DMS153 (cell line): ENCODE results near the gene ABI1.
"Not testable (repeated sequence)": the region's sequence is repeated elsewhere in the genome, so short reads cannot be mapped to it uniquely, and the experiment has no call there.

Experiments
- DNase-seq: peaks from one replicate; lab custom pipeline; 2025; lab: John Stamatoyannopoulos, UW

The ABI1 gene

DNA sequence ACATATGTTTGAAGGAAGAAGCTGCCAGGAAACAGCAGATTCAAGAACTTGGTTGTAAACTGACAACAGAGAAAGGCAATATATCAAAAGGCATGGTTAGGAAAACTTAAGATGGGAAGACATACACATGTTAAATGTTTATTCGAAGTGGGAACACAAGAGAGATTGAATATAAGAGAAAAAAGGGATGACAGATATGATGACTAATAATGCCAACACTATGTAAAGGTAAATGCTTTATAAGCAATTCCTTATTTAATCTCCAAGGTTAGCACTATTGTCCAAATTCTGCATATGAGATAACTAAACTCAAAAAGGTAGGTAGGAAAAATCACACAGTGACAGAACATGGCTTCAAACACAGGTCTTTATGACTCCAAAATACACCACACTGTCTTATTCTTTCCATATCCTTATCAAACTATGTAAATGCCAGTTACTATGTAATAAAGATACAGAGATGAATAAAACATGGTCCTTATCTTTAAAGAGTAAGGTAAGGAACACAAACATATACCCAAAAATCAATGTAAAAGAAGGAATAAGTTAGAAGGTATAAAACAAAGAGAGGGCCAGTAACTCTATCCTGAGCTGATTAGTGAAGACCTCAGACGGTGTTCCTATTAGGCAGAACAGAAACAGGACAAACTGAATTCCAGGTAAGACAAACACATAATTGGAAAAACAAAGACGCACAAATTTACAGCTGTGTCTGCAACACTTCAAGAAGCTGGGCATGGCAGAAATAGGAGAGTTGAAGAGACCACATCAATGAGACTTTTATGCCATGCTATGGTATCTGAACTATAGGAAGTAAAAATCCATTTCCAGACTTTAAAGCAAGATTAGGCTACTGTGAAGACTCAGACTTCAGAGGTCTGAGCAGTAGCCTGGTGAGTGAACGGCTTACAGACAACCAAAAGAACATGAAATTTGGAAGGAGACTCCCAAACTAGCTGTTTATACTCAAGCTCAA lies 56.1 kb downstream of the ABI1 start:
- DNase-seq: no peak

DNA sequence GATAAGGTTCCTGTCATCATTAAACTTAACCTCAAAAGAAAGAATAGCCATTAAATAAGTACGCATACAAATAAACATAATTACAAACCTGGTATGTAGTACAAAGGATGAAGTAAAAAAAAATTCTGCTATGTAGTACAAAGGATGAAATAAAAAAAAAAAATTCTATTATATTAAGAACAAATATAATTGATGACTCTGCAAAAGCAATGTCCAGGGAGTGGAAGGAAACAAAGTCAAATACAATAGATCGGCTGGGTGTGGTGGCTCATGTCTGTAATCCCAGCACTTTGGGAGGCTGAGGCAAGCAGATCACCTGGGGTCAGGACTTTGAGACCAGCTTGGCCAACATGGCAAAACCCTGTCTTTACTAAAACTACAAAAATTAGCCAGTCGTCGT lies 56.9 kb downstream of the ABI1 start:
- no peak for DNase-seq

DNA sequence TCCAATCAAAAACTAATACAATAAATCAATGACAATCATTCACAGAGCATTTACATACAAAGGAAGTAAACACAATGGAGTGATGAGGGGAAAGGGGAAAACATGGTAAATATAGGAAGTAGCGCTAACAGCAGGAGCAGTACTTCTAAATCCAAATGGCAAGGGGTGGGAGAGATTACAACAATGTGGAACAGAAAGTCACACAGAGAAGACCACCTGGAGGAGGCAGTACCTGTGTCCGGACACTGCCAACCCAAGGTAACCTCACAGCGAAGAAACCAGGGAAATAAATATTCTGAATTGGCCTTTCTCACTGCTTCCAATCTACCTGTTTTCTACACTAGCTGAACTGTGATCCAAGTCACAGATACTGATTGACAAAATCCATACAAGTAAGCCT lies 58.2 kb downstream of the ABI1 start:
- no peak for DNase-seq

- DNase-seq: no peak
Observed at GRCh38 chr10:26801831-26802230, 58.9 kb downstream of the ABI1 start.

DNA sequence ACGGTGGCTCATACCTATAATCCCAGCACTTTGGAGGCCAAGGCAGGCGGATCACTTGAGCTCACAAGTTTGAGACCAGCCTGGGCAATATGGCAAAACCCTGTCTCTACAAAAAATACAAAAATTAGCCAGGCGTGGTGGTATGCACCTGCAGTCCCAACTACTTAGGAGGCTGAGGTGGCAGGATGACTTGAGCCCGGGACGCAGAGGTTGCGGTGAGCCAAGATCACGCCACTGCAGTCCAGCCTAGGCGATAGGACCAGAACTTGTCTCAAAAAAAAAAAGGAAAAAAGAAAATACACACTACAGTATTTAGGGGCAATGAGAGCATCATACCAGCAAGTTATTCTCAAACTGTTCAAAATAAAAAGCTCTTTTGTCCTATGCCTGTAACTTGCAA lies 59.5 kb downstream of the ABI1 start:
- no peak for DNase-seq

- no peak for DNase-seq
Observed at GRCh38 chr10:26800468-26800867, 60.3 kb downstream of the ABI1 start.

- DNase-seq: no peak
Observed at GRCh38 chr10:26799342-26799741, 61.4 kb downstream of the ABI1 start.

- no peak for DNase-seq
Observed at GRCh38 chr10:26798298-26798697, 62.5 kb downstream of the ABI1 start.

- DNase-seq: no peak
Observed at GRCh38 chr10:26797340-26797739, 63.4 kb downstream of the ABI1 start.

DNA sequence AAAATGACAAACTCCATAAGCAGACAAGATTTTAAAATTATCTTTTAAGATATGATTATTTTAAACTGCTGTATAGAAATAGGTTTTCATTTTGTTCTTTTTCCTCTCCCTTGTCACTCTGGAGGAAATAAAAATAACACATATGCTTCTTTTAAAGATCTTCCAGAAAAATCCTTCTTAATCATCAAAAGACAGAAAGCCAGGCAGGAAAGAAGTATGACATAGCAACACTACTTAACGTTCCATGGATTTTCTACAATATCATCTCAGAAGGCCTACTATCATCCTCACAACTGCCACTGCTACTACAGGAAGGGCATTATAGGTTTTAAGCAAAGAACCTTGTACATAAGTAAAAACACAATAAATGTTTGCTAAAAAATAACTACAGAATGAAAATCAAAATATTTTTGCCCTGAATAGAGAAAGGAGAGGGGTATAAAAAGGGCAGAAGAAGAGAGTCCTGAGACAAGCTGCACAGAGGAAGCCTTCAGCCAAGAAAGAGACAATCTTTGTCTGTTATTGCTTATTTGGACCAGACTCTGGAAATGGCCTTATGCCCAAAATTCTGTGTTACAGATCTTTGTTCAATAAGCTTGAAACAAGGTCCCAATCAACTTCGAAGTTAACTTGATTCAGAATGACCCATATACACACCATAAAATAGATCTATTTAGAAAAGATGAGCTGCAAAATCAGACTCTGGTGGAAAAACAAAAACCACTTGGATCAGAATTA lies 67.8 kb downstream of the ABI1 start:
- no peak for DNase-seq

DNA sequence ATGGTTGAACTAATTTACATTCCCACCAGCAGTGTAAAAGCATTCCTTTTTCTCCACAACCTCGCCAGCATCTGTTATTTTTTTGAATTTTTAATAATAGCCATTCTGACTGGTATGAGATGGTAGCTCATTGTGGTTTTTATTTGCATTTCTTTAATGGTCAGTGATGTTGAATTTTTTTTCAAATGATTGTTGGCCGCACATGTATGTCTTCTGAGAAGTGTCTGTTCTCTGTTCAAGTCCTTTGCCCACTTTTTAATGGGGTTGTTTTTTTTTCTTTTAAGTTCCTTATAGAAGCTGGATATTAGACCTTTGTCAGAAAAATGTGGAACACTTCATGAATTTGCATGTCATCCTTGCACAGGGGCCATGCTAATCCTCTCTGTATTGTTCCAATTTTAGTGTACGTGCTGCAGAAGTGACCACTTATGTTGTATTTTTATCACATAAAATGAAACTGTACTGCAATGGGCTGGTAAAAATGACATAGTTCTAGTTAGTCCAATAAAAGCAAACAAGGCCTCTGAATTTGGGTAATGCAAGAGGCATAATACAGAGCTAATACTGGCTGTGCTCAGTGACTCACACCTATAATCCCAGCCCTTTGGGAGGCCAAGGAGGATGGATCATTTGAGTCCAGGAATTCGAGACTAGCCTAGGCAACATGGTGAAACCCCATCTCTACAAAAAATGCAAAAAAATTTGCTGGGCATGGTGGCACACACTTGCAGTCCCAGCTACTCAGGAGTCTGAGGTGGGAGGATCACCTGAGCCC lies 70.3 kb downstream of the ABI1 start:
- DNase-seq: no peak

DNA sequence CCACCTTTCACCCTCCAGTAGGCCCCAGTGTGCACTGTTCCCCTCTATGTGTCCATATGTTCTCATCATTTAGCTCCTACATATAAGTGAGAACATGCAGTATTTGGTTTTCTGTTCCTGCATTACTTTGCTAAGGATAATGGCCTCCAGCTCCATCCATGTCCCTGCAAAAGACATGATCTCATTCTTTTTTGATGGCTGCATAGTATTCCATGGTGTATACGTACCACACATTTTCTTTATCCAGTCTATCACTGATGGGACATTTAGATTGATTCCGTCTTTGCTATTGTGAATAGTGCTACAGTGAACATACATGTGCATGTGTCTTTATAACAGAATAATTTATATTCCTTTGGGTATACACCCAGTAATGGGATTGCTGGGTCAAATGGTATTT lies 71.0 kb downstream of the ABI1 start:
- DNase-seq: not testable (repeated sequence)

- DNase-seq: no peak
Observed at GRCh38 chr10:26787362-26787761, 73.4 kb downstream of the ABI1 start.

DNA sequence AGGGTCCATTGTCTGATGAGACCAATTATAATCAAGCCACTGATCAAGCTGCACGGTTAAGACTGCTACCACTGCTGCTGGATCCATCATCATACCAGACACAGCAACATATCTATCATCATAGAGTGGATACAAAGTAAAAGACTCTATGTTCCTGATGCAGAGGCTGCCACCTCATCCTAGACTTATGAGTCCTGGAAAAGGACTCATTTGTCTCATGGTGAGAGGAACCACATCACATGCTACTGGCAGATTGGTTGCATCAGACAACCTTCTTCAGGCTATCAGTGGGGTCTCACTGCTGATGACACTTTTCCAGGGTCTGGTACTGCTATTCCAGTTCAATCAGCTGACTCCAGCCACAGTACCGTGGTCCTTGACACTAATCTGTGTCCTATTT lies 79.0 kb downstream of the ABI1 start:
- DNase-seq: no peak

- no peak for DNase-seq
Observed at GRCh38 chr10:26780793-26781601, 79.8 kb downstream of the ABI1 start.

- DNase-seq: no peak
Observed at GRCh38 chr10:26780106-26780792, 80.5 kb downstream of the ABI1 start.

- DNase-seq: no peak
Observed at GRCh38 chr10:26779176-26779860, 81.4 kb downstream of the ABI1 start.

- DNase-seq: no peak
Observed at GRCh38 chr10:26777686-26778085, 83.1 kb downstream of the ABI1 start.

GRCh38 chr10:26776258-26776657 lies 84.5 kb downstream of the ABI1 start:
- DNase-seq: no peak

DNA sequence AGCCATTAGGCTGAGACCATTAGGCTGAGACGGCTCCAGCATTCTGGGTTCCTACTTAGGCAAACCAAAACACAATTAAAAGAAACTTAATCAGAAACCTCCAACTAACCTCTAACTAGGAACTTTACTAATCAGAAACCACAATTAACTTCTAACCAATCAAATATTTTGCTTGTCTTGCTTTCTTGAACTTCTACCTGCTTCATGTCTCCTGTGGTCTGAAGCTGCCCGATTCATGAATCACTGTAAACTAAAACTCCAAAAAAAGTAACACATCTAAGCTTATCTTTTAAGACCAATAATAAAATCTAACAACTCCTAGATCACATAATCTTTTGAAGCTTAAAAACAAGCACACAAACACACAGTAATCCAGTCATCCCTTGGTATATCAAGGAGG lies 87.1 kb downstream of the ABI1 start:
- no peak for DNase-seq
